ENCODE measurements around the gene CMBL. TPM values are rescaled to one million over a fixed set of nuclear protein-coding genes. Genes with fewer than 3 reads are reported as not detected.

Gene CMBL
- total and polyA plus RNA-seq, 2 donors from 2014 or later: 36.6 to 243 TPM

DNA sequence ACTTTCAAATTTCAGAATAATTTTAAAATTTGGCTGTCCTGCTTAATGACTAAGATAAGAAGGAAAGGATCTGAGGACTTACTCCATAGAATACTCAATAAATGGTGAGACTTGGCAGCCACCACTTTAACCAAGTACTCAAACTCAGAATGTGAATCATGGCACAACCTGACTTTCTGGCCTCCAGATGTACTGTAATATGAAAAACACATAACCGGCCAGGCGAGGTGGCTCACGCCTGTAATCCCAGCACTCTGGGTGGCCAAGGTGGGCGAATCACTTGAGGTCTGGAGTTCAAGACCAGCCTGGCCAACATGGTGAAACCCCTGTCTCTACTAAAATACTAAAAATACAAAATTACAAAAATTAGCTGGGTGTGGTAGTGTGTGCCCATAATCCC, 35.8 kb upstream of the CMBL start:
- Histone ChIP-seq H3K36me3 (ENCODE audit: control insufficient read depth in 2 of 3, insufficient read depth in 3 of 3, low read length in 3 of 3) (no peaks in the 10 kb centered on the region), H3K4me1 (ENCODE audit: control insufficient read depth in 2 of 3, insufficient read depth in 2 of 3, low read depth in 1 of 3, low read length in 3 of 3) (no peaks in the 10 kb centered on the region), H3K27ac (ENCODE audit: low read depth in 2 of 2, low read length in 2 of 2) (no peak overlapping the region), H3K4me3 (ENCODE audit: low read length in 3 of 3) (no peak overlapping the region), H3K9me3 (ENCODE audit: control insufficient read depth in 2 of 3, insufficient read depth in 1 of 3, low read length in 3 of 3) (no peaks in the 10 kb centered on the region), H3K9ac (ENCODE audit: low read length in 3 of 3) (no peak overlapping the region), H3K27me3 (ENCODE audit: control insufficient read depth, insufficient read depth, low read length) (no peaks in the 10 kb centered on the region)
- FAIRE-seq (no peak), DNase-seq (no peak)
- TF ChIP-seq, protein P1, sequence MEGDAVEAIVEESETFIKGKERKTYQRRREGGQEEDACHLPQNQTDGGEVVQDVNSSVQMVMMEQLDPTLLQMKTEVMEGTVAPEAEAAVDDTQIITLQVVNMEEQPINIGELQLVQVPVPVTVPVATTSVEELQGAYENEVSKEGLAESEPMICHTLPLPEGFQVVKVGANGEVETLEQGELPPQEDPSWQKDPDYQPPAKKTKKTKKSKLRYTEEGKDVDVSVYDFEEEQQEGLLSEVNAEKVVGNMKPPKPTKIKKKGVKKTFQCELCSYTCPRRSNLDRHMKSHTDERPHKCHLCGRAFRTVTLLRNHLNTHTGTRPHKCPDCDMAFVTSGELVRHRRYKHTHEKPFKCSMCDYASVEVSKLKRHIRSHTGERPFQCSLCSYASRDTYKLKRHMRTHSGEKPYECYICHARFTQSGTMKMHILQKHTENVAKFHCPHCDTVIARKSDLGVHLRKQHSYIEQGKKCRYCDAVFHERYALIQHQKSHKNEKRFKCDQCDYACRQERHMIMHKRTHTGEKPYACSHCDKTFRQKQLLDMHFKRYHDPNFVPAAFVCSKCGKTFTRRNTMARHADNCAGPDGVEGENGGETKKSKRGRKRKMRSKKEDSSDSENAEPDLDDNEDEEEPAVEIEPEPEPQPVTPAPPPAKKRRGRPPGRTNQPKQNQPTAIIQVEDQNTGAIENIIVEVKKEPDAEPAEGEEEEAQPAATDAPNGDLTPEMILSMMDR (IDR thresholded peaks at IDR 0.05; ENCODE audit: borderline replicate concordance, extremely low read depth, insufficient read depth): no peak
- intact Hi-C loops (cut with DNase I): no loop called here

DNA sequence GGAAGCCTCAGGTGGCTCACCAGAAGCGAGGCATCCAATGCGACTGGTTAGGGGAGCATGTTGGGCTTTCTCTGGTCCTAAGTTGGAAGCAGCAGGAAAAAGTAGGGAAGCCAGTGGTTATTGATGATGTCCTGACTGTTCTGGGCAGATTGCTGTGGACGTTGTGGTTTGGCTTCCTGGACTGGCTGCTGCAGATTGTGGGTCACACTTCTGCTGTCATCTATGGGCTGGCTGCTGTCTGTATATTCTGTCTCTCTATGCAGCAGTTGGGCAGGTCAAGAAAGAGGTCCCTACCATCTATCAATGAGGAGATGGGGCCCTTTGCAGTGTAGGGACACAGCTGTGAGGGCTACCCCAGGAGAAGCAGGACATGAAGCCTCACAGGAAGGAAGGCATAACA, 32.3 kb upstream of the CMBL start:
- FAIRE-seq: no peak
- no peak for DNase-seq
- intact Hi-C loops (cut with DNase I): no loop called here

GRCh38 chr5:10339058-10339811, 31.5 kb upstream of the CMBL start:
- no peak overlapping the region for H3K4me3 ChIP-seq (ENCODE audit: low read length in 3 of 3)
- TF ChIP-seq, protein P1 (IDR thresholded peaks at IDR 0.05; ENCODE audit: borderline replicate concordance, extremely low read depth, insufficient read depth): no peak
- intact Hi-C loops (cut with DNase I): no loop called here
- no peaks in the 10 kb centered on the region for H3K27me3 ChIP-seq (ENCODE audit: control insufficient read depth, insufficient read depth, low read length)
- no peaks in the 10 kb centered on the region for H3K4me1 ChIP-seq (ENCODE audit: control insufficient read depth in 2 of 3, insufficient read depth in 2 of 3, low read depth in 1 of 3, low read length in 3 of 3)
- no peaks in the 10 kb centered on the region for H3K9me3 ChIP-seq (ENCODE audit: control insufficient read depth in 2 of 3, insufficient read depth in 1 of 3, low read length in 3 of 3)
- no peaks in the 10 kb centered on the region for H3K36me3 ChIP-seq (ENCODE audit: control insufficient read depth in 2 of 3, insufficient read depth in 3 of 3, low read length in 3 of 3)
- H3K9ac ChIP-seq (ENCODE audit: low read length in 3 of 3): no peak overlapping the region
- FAIRE-seq: no peak
- DNase-seq: peak in 2 of 5 donors; percentile 33 to 58
- no peak overlapping the region for H3K27ac ChIP-seq (ENCODE audit: low read depth in 2 of 2, low read length in 2 of 2)

More for the DNA sequence above, 32.3 kb upstream of the CMBL start:
- H3K4me1 ChIP-seq (ENCODE audit: control insufficient read depth in 2 of 3, insufficient read depth in 2 of 3, low read depth in 1 of 3, low read length in 3 of 3): no peaks in the 10 kb centered on the region
- H3K9ac ChIP-seq (ENCODE audit: low read length in 3 of 3): no peak overlapping the region
- H3K4me3 ChIP-seq (ENCODE audit: low read length in 3 of 3): no peak overlapping the region
- H3K27me3 ChIP-seq (ENCODE audit: control insufficient read depth, insufficient read depth, low read length): no peaks in the 10 kb centered on the region
- H3K36me3 ChIP-seq (ENCODE audit: control insufficient read depth in 2 of 3, insufficient read depth in 3 of 3, low read length in 3 of 3): no peaks in the 10 kb centered on the region
- H3K27ac ChIP-seq (ENCODE audit: low read depth in 2 of 2, low read length in 2 of 2): no peak overlapping the region
- TF ChIP-seq, protein P1 (IDR thresholded peaks at IDR 0.05; ENCODE audit: borderline replicate concordance, extremely low read depth, insufficient read depth): no peak
- H3K9me3 ChIP-seq (ENCODE audit: control insufficient read depth in 2 of 3, insufficient read depth in 1 of 3, low read length in 3 of 3): no peaks in the 10 kb centered on the region
